Neural cell (in vitro differentiated cells): ENCODE data around the gene CNIH1. TPM values are rescaled to one million over a fixed set of nuclear protein-coding genes. Genes with fewer than 3 reads are reported as not detected.
"Not testable (repeated sequence)": the region's sequence is repeated elsewhere in the genome, so short reads cannot be mapped to it uniquely, and the experiment has no call there.

Source experiments
- H2AFZ ChIP-seq: fragments of 200-600, 300-800 bp; sonication (generic), shearing (Covaris generic); 2 replicates; pipeline ENCODE4 v1.6.0; 2014; ENCODE audit warnings: low read depth, mild to moderate bottlenecking, antibody characterized with exemption, low read length, moderate library complexity
- H3F3A ChIP-seq: fragments of 200-600 bp; shearing (Covaris generic); 2 replicates; pipeline ENCODE4 v1.6.1; 2016; ENCODE audit warnings: mild to moderate bottlenecking, moderate library complexity, mixed read lengths, antibody characterized with exemption, low read length; ENCODE audit not compliant: insufficient read depth, poor library complexity, severe bottlenecking
- H3K27ac ChIP-seq: fragments of 200-600, 300-800 bp; sonication (generic), shearing (Covaris generic); 2 replicates; pipeline ENCODE4 v1.5.1; 2014; ENCODE audit warnings: mild to moderate bottlenecking, low read length, moderate library complexity
- H3K27me3 ChIP-seq: fragments of 300-800, 200-600 bp; sonication (generic), shearing (Covaris generic); 2 replicates; pipeline ENCODE4 v1.6.0; 2014; ENCODE audit warnings: mild to moderate bottlenecking, low read depth, low read length, moderate library complexity; ENCODE audit not compliant: insufficient read depth
- H3K36me3 ChIP-seq: fragments of 300-800, 200-600 bp; sonication (generic), shearing (Covaris generic); 2 replicates; pipeline ENCODE4 v1.5.1; 2014; ENCODE audit warnings: mild to moderate bottlenecking, antibody characterized with exemption, low read length, moderate library complexity; ENCODE audit not compliant: insufficient read depth
- H3K4me2 ChIP-seq: fragments of 300-800, 200-600 bp; sonication (generic), shearing (Covaris generic); 2 replicates; pipeline ENCODE4 v1.6.0; 2014; ENCODE audit warnings: mild to moderate bottlenecking, low read length
- H3K4me3 ChIP-seq: fragments of 300-800, 200-600 bp; sonication (generic), shearing (Covaris generic); 2 replicates; pipeline ENCODE4 v1.5.1; 2014; ENCODE audit warnings: mild to moderate bottlenecking, low read length, moderate library complexity
- H3K79me2 ChIP-seq: fragments of 200-600 bp; shearing (Covaris generic); replicated peaks from 2 replicates; pipeline ENCODE4 v1.6.0; 2014; ENCODE audit warnings: mild to moderate bottlenecking, low read length, moderate library complexity; ENCODE audit not compliant: insufficient read depth
- H3K9ac ChIP-seq: fragments of 300-800, 200-600 bp; sonication (generic), shearing (Covaris generic); 2 replicates; pipeline ENCODE4 v1.6.1; 2016; ENCODE audit warnings: mild to moderate bottlenecking, low read length, mixed read lengths
- H3K9me2 ChIP-seq: fragments of 200-600 bp; shearing (Covaris generic); 2 replicates; pipeline ENCODE4 v1.6.1; 2016; ENCODE audit warnings: mild to moderate bottlenecking, low read length, mixed read lengths; ENCODE audit not compliant: insufficient read depth
- H3K9me3 ChIP-seq: fragments of 200-600, 300-800 bp; sonication (generic), shearing (Covaris generic); 2 replicates; pipeline ENCODE4 v1.6.1; 2016; ENCODE audit warnings: mild to moderate bottlenecking, mixed run types, low read length, moderate library complexity, mixed read lengths
- H4K20me1 ChIP-seq: fragments of 200-600 bp; shearing (Covaris generic); 2 replicates; pipeline ENCODE4 v1.6.1; 2016; ENCODE audit warnings: mild to moderate bottlenecking, mixed run types; ENCODE audit not compliant: insufficient read depth
- EP300 ChIP-seq: fragments of 450-650 bp; conservative IDR thresholded peaks from 2 replicates; pipeline ENCODE4 v1.6.1; 2014; ENCODE audit warnings: antibody characterized with exemption, mild to moderate bottlenecking, moderate library complexity; ENCODE audit not compliant: poor library complexity, severe bottlenecking
- EZH2 ChIP-seq: fragments of 200-600, 300-800 bp; shearing (Covaris generic), sonication (generic); IDR thresholded peaks from 2 replicates; pipeline ENCODE4 v1.6.1; 2014; ENCODE audit warnings: antibody characterized with exemption, low read length, borderline replicate concordance, mild to moderate bottlenecking; ENCODE audit not compliant: insufficient read depth, poor library complexity, severe bottlenecking
- MXI1 ChIP-seq: fragments of 450-650 bp; conservative IDR thresholded peaks from 2 replicates; pipeline ENCODE4 v1.6.1; 2014; ENCODE audit warnings: antibody characterized with exemption, mild to moderate bottlenecking; ENCODE audit not compliant: poor library complexity, severe bottlenecking
- POLR2AphosphoS5 ChIP-seq: IDR thresholded peaks from 2 replicates; pipeline ENCODE4 v1.6.1; 2012
- RAD21 ChIP-seq: fragments of 450-650 bp; conservative IDR thresholded peaks from 2 replicates; pipeline ENCODE4 v1.6.1; 2014; ENCODE audit warnings: antibody characterized with exemption, mild to moderate bottlenecking, moderate library complexity
- SMC3 ChIP-seq: fragments of 450-650 bp; conservative IDR thresholded peaks from 2 replicates; pipeline ENCODE4 v1.6.1; 2014; ENCODE audit warnings: antibody characterized with exemption, mild to moderate bottlenecking, moderate library complexity; ENCODE audit not compliant: poor library complexity
- TAF1 ChIP-seq: IDR thresholded peaks from 2 replicates; pipeline ENCODE4 v1.6.1; 2012; ENCODE audit warnings: low read depth
- polyA plus RNA-seq: library from polyadenylated mRNA; depleted of rRNA; stranded (reverse); fragments of >200 nt; gene quantifications from 2 replicates; pipeline ENCODE4 v1.2.3, GENCODE V29; 2014
- TF ChIP-seq, protein P1 (sequence below): IDR thresholded peaks from 2 replicates; pipeline ENCODE4 v1.6.1; 2012; ENCODE audit warnings: borderline replicate concordance
- TF ChIP-seq, protein P2 (sequence below): fragments of 450-650 bp; IDR thresholded peaks from 2 replicates; pipeline ENCODE4 v1.5.1; 2014; ENCODE audit warnings: antibody characterized with exemption, mild to moderate bottlenecking, moderate library complexity; ENCODE audit not compliant: poor library complexity, severe bottlenecking

The CNIH1 gene
- polyA plus RNA-seq, 1 donor from 2014 or later, result 125 TPM

DNA sequence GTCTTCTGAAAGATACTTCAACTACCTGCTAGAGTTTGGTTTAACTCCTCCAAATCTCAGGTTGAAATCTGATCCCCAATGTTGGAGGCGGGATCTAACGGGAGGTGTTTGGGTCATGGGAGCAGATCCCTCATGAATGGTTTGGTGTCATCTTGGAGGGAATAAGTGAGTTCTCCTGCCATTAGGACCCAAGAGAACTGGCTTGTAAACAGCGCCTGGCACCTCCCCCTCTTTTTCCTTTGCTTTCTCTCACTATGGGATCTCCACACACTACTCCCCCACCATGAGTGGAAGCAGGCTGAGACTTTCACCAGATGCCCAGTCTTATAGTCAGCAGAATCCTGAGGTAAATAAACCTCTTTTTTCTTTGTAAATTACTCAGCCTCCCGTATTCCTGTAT is 2.5 kb downstream of the CNIH1 start:
- Histone ChIP-seq H3K4me3 (no peak overlapping the region), H3K9me3 (no peaks in the 10 kb centered on the region), H3K4me2 (no peak overlapping the region), H4K20me1 (no peaks in the 10 kb centered on the region), H2AFZ (no peak overlapping the region), H3K9ac (no peak overlapping the region), H3K9me2 (no peaks in the 10 kb centered on the region), H3K79me2 (peaks cover 61% of the 10 kb centered on the region), H3K27ac (no peak overlapping the region), H3K36me3 (peaks cover 3% of the 10 kb centered on the region), H3K27me3 (no peaks in the 10 kb centered on the region), H3F3A (no peaks in the 10 kb centered on the region)
- TF ChIP-seq RAD21 (no peak), EZH2 (no peak), MXI1 (no peak), TAF1 (no peak), SMC3 (no peak), EP300 (no peak), POLR2AphosphoS5 (no peak)
- TF ChIP-seq, protein P1, sequence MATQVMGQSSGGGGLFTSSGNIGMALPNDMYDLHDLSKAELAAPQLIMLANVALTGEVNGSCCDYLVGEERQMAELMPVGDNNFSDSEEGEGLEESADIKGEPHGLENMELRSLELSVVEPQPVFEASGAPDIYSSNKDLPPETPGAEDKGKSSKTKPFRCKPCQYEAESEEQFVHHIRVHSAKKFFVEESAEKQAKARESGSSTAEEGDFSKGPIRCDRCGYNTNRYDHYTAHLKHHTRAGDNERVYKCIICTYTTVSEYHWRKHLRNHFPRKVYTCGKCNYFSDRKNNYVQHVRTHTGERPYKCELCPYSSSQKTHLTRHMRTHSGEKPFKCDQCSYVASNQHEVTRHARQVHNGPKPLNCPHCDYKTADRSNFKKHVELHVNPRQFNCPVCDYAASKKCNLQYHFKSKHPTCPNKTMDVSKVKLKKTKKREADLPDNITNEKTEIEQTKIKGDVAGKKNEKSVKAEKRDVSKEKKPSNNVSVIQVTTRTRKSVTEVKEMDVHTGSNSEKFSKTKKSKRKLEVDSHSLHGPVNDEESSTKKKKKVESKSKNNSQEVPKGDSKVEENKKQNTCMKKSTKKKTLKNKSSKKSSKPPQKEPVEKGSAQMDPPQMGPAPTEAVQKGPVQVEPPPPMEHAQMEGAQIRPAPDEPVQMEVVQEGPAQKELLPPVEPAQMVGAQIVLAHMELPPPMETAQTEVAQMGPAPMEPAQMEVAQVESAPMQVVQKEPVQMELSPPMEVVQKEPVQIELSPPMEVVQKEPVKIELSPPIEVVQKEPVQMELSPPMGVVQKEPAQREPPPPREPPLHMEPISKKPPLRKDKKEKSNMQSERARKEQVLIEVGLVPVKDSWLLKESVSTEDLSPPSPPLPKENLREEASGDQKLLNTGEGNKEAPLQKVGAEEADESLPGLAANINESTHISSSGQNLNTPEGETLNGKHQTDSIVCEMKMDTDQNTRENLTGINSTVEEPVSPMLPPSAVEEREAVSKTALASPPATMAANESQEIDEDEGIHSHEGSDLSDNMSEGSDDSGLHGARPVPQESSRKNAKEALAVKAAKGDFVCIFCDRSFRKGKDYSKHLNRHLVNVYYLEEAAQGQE, result no peak
- TF ChIP-seq, protein P2, sequence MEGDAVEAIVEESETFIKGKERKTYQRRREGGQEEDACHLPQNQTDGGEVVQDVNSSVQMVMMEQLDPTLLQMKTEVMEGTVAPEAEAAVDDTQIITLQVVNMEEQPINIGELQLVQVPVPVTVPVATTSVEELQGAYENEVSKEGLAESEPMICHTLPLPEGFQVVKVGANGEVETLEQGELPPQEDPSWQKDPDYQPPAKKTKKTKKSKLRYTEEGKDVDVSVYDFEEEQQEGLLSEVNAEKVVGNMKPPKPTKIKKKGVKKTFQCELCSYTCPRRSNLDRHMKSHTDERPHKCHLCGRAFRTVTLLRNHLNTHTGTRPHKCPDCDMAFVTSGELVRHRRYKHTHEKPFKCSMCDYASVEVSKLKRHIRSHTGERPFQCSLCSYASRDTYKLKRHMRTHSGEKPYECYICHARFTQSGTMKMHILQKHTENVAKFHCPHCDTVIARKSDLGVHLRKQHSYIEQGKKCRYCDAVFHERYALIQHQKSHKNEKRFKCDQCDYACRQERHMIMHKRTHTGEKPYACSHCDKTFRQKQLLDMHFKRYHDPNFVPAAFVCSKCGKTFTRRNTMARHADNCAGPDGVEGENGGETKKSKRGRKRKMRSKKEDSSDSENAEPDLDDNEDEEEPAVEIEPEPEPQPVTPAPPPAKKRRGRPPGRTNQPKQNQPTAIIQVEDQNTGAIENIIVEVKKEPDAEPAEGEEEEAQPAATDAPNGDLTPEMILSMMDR, result no peak

DNA sequence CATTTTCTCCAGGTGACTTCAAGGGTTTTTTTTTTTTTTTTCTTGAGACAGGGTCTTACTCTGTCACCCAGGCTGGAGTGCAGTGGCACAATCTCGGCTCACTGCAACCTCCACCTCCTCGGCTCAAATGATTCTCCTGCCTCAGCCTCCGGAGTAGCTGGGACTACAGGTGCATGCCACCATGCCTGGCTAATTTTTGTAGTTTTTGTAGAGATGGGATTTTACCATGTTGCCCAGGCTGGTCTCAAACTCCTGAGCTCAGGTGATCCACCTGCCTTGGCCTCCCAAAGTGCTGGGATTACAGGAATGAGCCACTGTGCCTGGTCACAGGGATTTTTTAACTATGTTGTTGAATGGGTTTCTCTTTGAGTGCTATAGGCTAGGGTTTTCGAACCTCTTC is 3.2 kb downstream of the CNIH1 start:
- H3K4me3 ChIP-seq, H3K27ac ChIP-seq, H2AFZ ChIP-seq, H3K9me3 ChIP-seq, H3F3A ChIP-seq, H3K9ac ChIP-seq, H4K20me1 ChIP-seq, H3K4me2 ChIP-seq, H3K27me3 ChIP-seq, H3K36me3 ChIP-seq, H3K9me2 ChIP-seq: not testable (repeated sequence)
- peaks cover 68% of the 10 kb centered on the region for H3K79me2 ChIP-seq

DNA sequence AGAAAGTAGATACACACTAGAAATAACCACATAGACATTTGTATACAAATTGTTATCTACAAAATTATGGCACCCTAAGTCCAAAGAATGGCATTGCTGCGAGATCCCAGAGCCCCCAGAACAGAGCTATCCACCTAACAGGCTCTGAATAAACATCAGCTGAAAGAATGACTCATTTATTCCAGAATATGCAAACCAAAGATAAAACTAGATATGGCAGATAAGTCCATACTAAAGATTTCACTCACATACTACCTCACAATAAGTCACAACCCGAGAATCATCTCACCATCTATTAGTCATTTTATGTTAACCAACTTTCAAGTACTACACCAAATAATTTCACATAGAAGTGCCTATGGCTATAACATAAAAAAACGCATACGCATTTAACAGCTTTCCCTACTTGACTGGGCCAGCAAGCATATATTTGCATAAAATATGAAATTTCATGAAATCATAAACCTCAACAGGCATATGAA is 5.6 kb downstream of the CNIH1 start:
- no peak overlapping the region for H3K4me2 ChIP-seq
- peaks cover 3% of the 10 kb centered on the region for H3K36me3 ChIP-seq
- H3K9me3 ChIP-seq, result no peaks in the 10 kb centered on the region
- no peak overlapping the region for H3K4me3 ChIP-seq
- H3F3A ChIP-seq, result no peaks in the 10 kb centered on the region
- no peaks in the 10 kb centered on the region for H3K9me2 ChIP-seq
- no peaks in the 10 kb centered on the region for H4K20me1 ChIP-seq
- H3K79me2 ChIP-seq, result peaks cover 81% of the 10 kb centered on the region
- no peak overlapping the region for H2AFZ ChIP-seq
- H3K27ac ChIP-seq, result no peak overlapping the region
- TF ChIP-seq SMC3, result no peak
- TF ChIP-seq EP300, result no peak
- TF ChIP-seq, protein P1, result no peak
- TF ChIP-seq POLR2AphosphoS5, result no peak
- no peak for TF ChIP-seq MXI1
- no peak for TF ChIP-seq RAD21
- TF ChIP-seq EZH2, result no peak
- TF ChIP-seq, protein P2, result no peak
- no peak for TF ChIP-seq TAF1
- H3K9ac ChIP-seq, result no peak overlapping the region
- no peaks in the 10 kb centered on the region for H3K27me3 ChIP-seq
